ENCODE results near the gene PTPRG.

PTPRG gene

DNA sequence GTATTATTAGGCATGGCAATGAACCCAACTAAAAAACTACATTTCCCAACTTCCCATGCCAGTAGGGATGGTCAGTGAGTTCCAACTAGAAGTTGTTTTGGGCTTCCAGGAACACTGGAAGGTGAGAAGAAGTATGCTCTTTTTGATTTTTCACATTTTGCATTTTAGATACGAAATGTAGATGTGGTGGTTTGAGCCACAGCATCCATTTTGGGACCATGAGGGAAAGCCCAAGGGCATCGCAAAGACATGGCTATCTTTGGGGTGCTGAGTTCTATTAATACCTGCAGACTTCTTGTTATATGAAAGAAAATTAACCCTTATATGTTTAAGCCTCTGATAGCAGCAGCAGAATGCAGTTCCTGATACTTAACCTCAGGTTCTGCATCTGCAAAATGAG lies 62.9 kb downstream of the PTPRG start:
- DNase-seq = no peak

GRCh38 chr3:61625429-61625828 lies 64.1 kb downstream of the PTPRG start:
- no peak for DNase-seq

DNA sequence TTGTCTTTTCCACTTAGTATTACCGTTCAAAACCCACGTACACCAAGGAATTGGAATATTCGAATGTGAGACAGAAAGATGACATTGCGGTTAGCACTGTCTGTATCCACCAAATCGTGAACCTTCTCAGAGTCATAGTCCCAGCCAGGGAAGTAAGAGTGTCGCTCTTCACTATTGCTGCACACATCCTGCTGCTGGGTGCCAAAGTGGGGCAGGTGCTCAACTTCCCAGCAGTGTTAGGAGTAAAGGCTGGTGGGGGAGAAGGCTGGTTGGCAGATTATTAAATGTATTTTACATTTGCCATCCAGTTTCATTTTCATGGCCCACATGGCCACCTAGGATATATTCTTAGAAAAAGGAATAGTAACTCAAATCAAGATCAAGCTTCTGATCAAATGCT lies 65.1 kb downstream of the PTPRG start:
- DNase-seq = no peak

DNA sequence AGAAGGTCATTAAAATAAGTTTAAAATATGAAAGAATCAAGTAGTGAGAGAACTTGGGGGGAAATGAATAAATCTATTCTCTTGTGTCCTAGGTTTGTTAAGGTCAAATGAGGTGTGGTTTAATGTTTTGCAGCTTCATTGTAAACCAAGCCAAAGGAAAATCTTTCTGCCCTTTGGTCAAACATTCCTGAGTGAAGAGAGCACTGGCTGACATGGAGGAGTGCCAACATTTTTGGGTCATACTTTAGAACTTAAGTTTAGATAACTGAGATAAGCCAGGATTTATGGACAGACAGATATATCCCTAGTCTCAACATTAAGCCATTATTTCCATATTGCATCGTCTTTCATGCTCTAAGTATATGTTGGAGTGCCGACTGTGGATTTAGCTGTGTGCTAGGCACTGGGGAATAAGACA lies 66.4 kb downstream of the PTPRG start:
- DNase-seq = no peak

- DNase-seq = no peak
These were observed 67.3 kb downstream of the PTPRG start for GRCh38 chr3:61628636-61629035.

DNA sequence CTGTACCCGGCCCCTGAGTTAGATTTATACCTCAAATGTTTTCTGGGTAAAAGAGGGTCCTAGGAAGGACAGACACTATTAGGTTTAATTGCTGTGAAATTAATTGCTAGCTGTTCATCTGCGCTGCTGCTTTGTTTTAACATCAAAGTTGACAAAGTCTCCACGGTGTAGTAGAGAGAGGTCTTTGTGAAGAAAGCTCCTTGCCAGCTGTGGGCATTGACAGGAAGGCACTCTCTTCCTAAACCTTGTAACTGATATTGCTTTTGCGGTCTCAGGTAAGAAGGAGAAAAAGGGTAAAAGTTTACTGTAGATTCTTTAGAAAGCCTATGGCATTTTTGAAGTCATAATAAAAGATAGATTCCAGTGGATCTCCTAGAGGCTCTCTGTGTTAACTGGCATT lies 68.1 kb downstream of the PTPRG start:
- no peak for DNase-seq

GRCh38 chr3:61631108-61631769 lies 69.9 kb downstream of the PTPRG start:
- no peak for DNase-seq

GRCh38 chr3:61632568-61633175 lies 71.3 kb downstream of the PTPRG start:
- DNase-seq = no peak

- DNase-seq = no peak
These were observed 73.3 kb downstream of the PTPRG start for GRCh38 chr3:61634678-61635077.

DNA sequence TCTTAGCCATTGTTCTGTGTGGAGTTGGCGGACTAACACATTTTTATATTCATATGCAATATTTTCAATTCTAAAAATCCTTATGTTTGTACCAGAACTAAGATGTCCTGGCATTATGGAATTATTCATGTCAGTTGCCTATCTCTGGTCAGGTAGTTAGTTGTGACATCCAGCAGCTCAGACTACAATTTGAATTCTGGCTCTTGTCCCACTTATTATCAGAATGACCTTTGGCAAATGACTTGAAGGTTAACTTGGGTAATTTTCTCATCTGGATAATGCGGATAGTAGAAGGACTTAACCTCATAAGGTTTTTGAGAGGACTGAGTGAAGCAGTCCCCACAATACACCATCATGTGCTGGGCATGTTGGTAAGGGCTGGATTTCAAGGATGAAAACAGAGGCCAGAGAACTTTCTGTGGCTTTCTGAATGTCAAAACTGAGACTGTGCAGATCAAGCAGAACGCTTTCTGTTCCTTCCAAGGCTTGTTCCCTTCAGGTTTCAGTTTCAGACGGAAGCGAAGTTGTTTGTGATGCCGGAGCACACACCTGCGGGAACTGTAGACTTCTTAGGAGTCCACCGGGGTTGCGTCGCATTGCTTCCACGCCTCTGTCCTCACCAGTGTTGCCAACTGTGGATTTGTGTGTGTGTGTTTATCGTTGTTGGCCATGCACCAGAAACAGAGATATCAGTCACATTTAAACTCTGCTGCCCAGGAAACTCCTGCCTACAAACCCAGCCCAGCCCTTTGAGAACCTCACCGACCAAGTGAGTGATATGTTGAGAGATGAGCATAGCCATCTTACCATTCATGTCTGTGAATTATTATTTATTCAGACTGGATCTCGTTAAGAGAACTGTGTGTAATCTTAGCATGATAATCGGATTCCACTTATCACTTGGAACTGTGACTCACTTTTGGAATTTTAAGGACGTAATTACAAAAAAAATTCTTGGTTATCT lies 76.0 kb downstream of the PTPRG start:
- DNase-seq = no peak

DNA sequence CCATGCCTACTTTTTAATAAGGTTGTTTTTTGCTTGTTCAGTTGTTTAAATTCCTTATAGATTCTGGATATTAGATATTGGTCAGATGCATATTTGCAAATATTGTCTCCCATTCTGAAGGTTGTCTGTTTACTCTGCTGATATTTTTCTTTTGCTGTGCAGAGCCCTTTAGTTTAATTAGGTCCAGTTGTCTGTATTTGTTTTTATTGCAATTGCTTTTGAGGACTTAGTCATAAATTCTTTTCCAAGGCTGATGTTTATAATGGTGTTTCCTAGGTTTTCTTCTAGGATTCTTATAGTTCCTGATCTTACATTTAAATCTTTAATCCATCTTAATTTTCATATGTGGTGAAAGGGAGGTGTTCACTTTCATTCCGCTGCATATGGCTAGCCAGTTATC lies 77.4 kb downstream of the PTPRG start:
- DNase-seq = no peak

DNA sequence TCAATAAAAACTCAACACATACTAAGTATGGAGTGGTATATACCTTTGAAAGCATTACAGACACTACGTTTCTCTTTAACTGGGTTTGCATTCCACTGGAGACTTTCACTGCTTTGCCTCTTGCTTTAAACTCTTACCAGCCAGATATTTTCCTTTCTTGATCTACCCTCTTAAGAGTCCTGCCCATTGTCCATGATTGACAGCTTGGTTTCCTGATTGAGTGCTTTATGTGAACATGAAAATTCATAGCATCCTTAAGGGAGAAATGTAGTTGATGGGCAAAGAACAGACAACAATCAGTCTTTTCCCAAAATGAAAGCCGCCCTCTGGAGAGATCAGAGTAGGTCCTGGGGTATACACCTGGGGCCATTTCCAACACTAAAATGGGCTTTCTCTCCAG lies 78.6 kb downstream of the PTPRG start:
- DNase-seq = no peak

- no peak for DNase-seq
These were observed 83.8 kb downstream of the PTPRG start for GRCh38 chr3:61645148-61645547.

- DNase-seq = no peak
These were observed 85.0 kb downstream of the PTPRG start for GRCh38 chr3:61646360-61646759.

DNA sequence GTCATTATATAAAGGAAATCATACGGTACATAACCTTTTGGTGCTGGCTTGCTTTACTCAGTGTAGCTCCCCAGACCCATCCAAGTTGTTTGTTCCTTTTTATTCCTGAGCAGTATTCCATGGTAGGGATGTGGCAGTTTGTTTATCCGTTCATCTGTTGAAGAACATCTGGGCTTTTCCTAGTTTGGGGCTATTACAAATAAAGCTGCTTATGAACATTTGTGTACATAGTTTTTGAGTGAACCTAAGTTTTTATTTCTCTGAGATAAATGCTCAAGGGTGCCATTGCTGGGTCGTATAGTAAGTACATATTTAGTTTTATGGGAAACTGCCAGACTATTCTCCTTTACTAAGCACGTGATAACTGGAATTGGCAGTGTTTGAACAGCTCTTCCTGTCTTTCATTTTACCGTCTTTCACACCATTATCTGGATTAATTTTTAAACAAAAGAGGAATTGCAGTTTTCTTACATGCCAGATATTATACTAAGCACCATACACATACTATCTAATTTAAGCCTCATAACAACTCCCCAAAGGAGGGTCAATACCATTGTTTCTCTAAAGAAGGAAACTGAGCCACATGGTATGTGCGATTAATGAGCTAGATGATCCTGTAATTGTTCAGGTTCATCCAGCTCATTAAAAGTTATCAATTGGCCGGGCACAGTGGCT lies 85.6 kb downstream of the PTPRG start:
- DNase-seq = no peak

- no peak for DNase-seq
These were observed 87.1 kb downstream of the PTPRG start for GRCh38 chr3:61648481-61648880.

DNA sequence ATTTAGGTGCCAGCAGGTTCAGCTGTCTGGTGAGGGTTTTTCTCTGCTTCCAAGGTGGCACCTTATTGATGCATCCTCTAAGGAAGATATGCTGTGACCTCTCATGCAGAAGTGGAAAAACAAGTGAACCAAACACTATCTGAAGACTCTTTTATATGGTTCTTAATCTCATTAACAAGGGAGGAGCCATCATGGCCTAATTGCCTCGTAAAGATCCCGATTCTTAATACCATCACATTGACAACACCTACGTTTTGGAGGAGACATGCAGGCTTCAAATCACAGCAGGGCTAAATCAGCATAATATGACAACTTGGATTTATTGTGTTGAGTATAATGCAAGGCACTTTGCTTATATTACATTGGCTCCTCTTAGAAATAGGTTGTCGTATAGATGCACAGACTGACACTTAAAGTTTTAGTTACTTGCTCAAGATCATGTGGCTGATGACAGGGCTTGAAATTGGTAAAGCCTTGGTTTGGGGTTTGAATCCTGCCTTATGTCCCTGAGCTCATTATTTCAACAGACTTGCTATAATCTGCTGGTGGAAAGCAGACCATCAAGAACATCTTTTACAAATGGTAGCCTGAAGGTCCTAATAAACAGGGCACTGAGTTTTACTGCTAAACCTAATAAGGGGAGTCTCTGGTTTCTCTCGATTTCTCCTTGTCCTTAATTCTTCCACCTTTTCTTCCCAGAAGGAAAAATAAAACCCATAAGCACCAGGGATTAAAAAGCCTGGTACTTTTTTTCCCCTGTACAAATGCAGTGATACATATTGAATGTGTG lies 88.2 kb downstream of the PTPRG start:
- no peak for DNase-seq

DNA sequence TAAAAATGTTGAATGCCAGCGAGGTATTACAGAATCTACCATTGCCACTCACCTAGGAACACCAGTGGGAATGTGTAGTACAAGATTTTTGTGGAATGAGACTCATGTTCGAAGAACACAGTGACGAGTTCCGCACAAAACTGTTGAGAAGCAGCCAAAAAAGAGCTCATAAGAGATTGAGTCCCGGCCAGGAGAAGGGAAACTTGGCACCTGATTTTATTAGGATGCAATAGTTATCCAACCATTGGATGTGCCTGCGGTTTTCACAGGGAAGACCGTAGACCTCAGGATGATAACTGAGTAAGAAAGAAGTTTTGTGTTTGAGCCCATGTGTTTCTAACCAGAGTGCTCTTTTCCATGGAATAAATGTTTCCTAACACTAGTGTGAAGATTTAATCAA lies 88.9 kb downstream of the PTPRG start:
- DNase-seq = no peak

DNA sequence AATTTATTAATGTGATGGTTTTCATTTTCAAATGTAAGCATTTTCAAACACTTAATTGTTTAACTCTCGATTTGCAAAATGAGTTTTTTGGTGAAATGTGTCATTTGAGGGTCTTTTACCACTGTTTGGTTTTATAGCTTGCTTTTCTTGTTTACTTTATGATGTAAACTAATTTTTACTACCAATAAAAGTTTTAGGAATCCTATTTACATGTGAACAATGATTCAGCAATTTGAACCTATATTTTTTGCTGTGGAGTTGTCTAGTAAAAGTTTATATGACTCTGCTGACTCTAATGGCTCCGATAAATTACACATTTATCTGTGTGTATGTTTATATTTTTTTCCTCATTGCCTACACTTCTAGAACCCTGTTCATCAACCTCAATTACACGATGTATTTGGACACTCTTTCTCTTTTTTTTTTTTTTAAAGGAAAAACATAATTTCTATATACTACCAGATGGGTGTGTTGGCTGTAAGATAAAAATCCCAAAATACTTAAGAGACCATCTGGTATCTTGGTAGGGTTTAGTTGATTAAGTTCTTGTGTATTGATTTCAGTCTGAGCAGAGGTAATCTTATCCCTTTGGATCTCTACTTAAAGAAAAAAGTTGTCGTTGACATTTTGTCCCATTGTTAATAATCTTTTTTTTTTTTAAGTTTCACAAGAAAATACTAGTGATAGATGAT lies 89.5 kb downstream of the PTPRG start:
- DNase-seq = no peak

GRCh38 chr3:61657689-61658088 lies 96.3 kb downstream of the PTPRG start:
- no peak for DNase-seq

- no peak for DNase-seq
These were observed 101.5 kb downstream of the PTPRG start for GRCh38 chr3:61662861-61663260.

Data from T-helper 1 cell (primary cell).